Measurements from ENCODE around the gene DNASE2B. TPM values are rescaled to one million over a fixed set of nuclear protein-coding genes. Genes with fewer than 3 reads are reported as not detected.

Gene DNASE2B
- total and polyA plus RNA-seq, 7 experiments from 2014 or later: not detected

DNA sequence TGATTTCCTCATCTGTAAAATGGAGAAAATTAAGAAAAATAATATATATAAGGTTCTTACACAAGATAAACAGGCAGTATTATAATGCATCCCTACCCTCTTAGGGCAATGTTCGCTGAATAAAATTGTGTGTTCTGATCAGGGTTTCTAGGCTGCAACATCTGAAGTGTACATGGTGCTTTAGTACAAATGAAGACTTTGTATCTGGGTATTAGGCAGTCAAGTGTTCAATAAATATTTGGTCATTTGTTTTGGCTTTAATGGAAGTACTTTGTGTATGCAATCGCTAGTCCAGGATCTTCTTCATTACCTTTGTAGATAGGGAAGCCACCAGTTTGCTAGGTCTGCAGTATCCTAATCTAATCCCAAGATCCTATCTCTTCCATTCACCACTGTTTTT lies 28.1 kb downstream of the DNASE2B start:
- DNase-seq: no peak
- H3K27ac ChIP-seq (ENCODE audit: low read depth, low read length): no peak overlapping the region
- no peaks in the 10 kb centered on the region for H3K4me1 ChIP-seq (ENCODE audit: control insufficient read depth in 2 of 2, insufficient read depth in 2 of 2, low read length in 2 of 2)
- no peaks in the 10 kb centered on the region for H3K27me3 ChIP-seq (ENCODE audit: control insufficient read depth in 2 of 2, insufficient read depth in 2 of 2, low read length in 2 of 2)
- H3K36me3 ChIP-seq (ENCODE audit: control insufficient read depth in 2 of 3, insufficient read depth in 3 of 3, low read length in 3 of 3): no peaks in the 10 kb centered on the region
- ChIA-PET CTCF (no interaction called here), POLR2A (no interaction called here)
- Mint-ChIP-seq H3K9me3 (peaks cover 0 to 15% (median 5%) of the 10 kb centered on the region in 11 donors), H3K27ac (no peak overlapping the region), H3K4me1 (peaks cover 0 to 2% (median 0%) of the 10 kb centered on the region in 7 donors), H3K36me3 (peaks cover 4 to 6% (median 4%) of the 10 kb centered on the region in 5 donors), H3K27me3 (peaks cover 0 to 4% (median 0%) of the 10 kb centered on the region in 5 donors), H3K4me3 (no peak overlapping the region)
- no peak for ATAC-seq
- peaks cover 0 to 6% (median 0%) of the 10 kb centered on the region in 3 experiments for H3K9me3 ChIP-seq (ENCODE audit: control insufficient read depth in 2 of 3, low read length in 3 of 3)
- no peak overlapping the region for H3K4me3 ChIP-seq (ENCODE audit: low read length)
- intact Hi-C loops (cut with micrococcal nuclease): no loop called here

DNA sequence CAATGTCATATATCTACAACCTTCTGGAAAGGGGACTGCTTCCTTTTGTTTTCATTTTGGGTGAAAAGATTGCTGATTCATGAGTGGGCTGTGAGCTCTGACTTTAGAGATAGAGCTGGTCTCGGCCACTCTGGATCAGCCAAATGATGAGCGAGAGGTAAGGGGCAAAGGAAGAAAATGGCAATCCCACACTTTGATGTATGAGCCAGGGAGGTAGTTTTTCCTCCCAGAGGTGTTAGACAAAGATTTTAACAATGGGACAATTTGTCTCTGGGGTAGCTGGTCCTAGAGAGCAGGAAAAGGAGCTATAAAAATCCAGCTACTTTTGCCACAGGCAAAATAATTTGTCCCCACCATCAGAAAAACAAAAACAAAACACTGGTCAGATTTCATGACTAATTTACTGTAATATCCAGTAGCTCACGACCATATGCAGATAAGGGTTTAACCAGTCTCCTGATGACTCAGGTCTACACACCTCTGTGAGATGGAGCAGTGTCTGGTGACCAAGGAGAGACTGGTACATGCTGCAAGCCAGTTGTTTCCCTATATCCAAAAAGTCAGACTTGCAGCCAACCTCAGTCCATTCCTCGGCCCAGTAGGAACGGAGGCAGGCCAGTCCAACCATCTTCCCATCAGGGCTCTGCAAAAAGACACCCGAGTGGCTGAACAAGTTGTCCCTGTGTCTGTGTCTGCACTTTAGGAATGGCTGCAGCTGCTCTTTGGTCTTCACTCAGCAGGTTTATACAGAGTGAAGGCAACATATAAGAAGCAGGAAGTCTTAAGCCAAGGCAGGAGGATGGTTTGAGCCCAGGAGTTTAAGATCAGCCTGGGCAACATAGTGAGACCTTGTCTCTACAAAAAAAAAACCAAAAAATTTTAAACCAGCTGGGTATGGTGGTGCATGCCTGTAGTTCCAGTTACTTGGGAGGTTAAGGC lies 29.2 kb downstream of the DNASE2B start:
- peaks cover 0 to 4% (median 0%) of the 10 kb centered on the region in 5 donors for H3K27me3 Mint-ChIP-seq
- peaks cover 0 to 6% (median 0%) of the 10 kb centered on the region in 3 experiments for H3K9me3 ChIP-seq (ENCODE audit: control insufficient read depth in 2 of 3, low read length in 3 of 3)
- H3K4me3 ChIP-seq (ENCODE audit: low read length): no peak overlapping the region
- ChIA-PET CTCF (interaction anchor here (0.7 kb wide), 3 partner anchors 182 to 288 kb away, joined by 3 to 5 read pairs (median 3); partner anchors contain the start of gene PRKACB), POLR2A (no interaction called here)
- no peaks in the 10 kb centered on the region for H3K4me1 ChIP-seq (ENCODE audit: control insufficient read depth in 2 of 2, insufficient read depth in 2 of 2, low read length in 2 of 2)
- H3K36me3 Mint-ChIP-seq: peaks cover 4 to 6% (median 4%) of the 10 kb centered on the region in 5 donors
- H3K36me3 ChIP-seq (ENCODE audit: control insufficient read depth in 2 of 3, insufficient read depth in 3 of 3, low read length in 3 of 3): no peaks in the 10 kb centered on the region
- DNase-seq (no peak), ATAC-seq (no peak)
- H3K27ac Mint-ChIP-seq: no peak overlapping the region
- peaks cover 0 to 15% (median 5%) of the 10 kb centered on the region in 11 donors for H3K9me3 Mint-ChIP-seq
- H3K4me1 Mint-ChIP-seq: peaks cover 0 to 2% (median 0%) of the 10 kb centered on the region in 7 donors
- H3K27ac ChIP-seq (ENCODE audit: low read depth, low read length): no peak overlapping the region
- no peak overlapping the region for H3K4me3 Mint-ChIP-seq
- intact Hi-C loops (cut with micrococcal nuclease): no loop called here
- H3K27me3 ChIP-seq (ENCODE audit: control insufficient read depth in 2 of 2, insufficient read depth in 2 of 2, low read length in 2 of 2): no peaks in the 10 kb centered on the region

DNA sequence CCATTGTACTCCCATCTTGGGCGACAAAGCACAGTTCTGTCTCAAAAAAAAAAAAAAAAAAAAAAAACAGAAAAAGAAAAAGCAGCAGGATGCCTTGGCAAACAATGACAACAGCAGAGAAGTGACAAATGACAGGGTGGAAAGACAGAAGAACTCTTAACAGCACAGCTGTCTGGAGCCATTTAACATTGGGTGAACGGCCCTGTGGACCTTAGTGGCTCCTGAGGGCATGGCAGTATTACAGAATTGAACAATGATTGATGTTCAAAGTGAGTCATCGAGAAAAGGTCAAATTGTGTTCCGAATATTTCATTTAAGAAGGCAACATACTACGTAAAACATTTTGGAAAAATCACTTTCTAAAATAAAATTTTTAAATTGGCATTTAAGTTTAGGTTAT lies 30.0 kb downstream of the DNASE2B start:
- intact Hi-C loops (cut with micrococcal nuclease): no loop called here
- POLR2A ChIA-PET: no interaction called here

DNA sequence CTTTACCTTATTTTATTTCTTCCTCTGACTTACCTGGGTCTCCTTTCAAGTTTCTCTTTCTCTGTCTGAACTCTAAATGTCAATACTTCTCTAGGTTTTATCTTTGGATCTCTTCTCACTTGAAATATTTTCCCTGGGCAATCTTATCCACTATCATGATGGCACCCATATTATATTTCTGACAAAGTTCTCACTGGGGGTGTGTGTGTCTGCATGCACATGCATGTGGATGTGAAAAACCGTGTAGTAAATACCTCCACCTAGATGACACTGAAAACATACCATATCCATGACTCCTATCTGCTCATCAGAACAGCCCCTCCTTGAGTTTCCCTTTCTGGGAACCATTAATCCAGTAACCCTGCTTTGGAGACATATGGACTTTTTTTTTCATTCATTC lies 30.9 kb downstream of the DNASE2B start:
- no peak for ATAC-seq
- Mint-ChIP-seq H3K36me3 (peaks cover 4 to 6% (median 4%) of the 10 kb centered on the region in 5 donors), H3K27ac (no peak overlapping the region), H3K4me3 (no peak overlapping the region), H3K4me1 (peaks cover 0 to 11% (median 9%) of the 10 kb centered on the region in 7 donors), H3K27me3 (no peaks in the 10 kb centered on the region), H3K9me3 (peaks cover 0 to 15% (median 5%) of the 10 kb centered on the region in 11 donors)
- DNase-seq: no peak
- intact Hi-C loops (cut with micrococcal nuclease): no loop called here
- ChIA-PET CTCF (interaction anchor here (12.0 kb wide), 1 partner anchor 286 kb away, joined by 167 read pairs; the partner anchor contains the start of gene PRKACB), POLR2A (no interaction called here)
- H3K4me3 ChIP-seq (ENCODE audit: low read length): no peak overlapping the region
- H3K36me3 ChIP-seq (ENCODE audit: control insufficient read depth in 2 of 3, insufficient read depth in 3 of 3, low read length in 3 of 3): no peaks in the 10 kb centered on the region
- peaks cover 0 to 6% (median 0%) of the 10 kb centered on the region in 3 experiments for H3K9me3 ChIP-seq (ENCODE audit: control insufficient read depth in 2 of 3, low read length in 3 of 3)
- no peaks in the 10 kb centered on the region for H3K27me3 ChIP-seq (ENCODE audit: control insufficient read depth in 2 of 2, insufficient read depth in 2 of 2, low read length in 2 of 2)
- no peak overlapping the region for H3K27ac ChIP-seq (ENCODE audit: low read depth, low read length)
- peaks cover 7 to 9% of the 10 kb centered on the region in 2 donors for H3K4me1 ChIP-seq (ENCODE audit: control insufficient read depth in 2 of 2, insufficient read depth in 2 of 2, low read length in 2 of 2)

More for the DNA sequence above, 30.0 kb downstream of the DNASE2B start:
- Histone ChIP-seq H3K27me3 (ENCODE audit: control insufficient read depth in 2 of 2, insufficient read depth in 2 of 2, low read length in 2 of 2) (no peaks in the 10 kb centered on the region), H3K27ac (ENCODE audit: low read depth, low read length) (no peak overlapping the region), H3K9me3 (ENCODE audit: control insufficient read depth in 2 of 3, low read length in 3 of 3) (peaks cover 0 to 6% (median 0%) of the 10 kb centered on the region in 3 experiments), H3K4me1 (ENCODE audit: control insufficient read depth in 2 of 2, insufficient read depth in 2 of 2, low read length in 2 of 2) (peaks cover under 1 to 2% of the 10 kb centered on the region in 2 donors), H3K36me3 (ENCODE audit: control insufficient read depth in 2 of 3, insufficient read depth in 3 of 3, low read length in 3 of 3) (no peaks in the 10 kb centered on the region), H3K4me3 (ENCODE audit: low read length) (no peak overlapping the region)
- ATAC-seq (no peak), DNase-seq (no peak)
- Mint-ChIP-seq H3K36me3 (peaks cover 4 to 6% (median 4%) of the 10 kb centered on the region in 5 donors), H3K9me3 (peaks cover 0 to 15% (median 5%) of the 10 kb centered on the region in 11 donors), H3K27me3 (peaks cover 0 to 3% (median 0%) of the 10 kb centered on the region in 5 donors), H3K4me3 (no peak overlapping the region), H3K4me1 (peaks cover 0 to 3% (median 2%) of the 10 kb centered on the region in 7 donors), H3K27ac (no peak overlapping the region)
- CTCF ChIA-PET: no interaction called here

DNA sequence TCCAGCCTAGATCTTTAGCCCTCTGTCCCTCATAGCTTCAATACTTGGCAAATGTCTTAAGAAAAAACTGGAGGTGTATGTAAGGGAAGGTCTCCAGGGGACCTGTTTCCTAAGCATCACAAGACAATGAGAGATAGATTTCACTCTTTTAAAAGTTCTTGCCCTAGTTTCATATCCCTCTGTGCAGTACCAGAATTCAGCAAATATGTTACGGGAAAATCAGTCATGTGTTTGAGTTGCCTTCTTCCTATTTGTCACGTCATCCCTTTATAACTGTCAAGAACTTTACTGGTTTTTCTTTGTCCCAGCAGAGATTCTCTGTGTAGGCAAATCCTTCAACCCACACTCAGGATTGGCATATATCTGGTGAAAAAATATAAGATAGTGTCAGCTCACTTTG lies 32.3 kb downstream of the DNASE2B start:
- Mint-ChIP-seq H3K4me3 (no peak overlapping the region), H3K27ac (peak overlapping the region in 1 of 9 donors; percentile 14), H3K9me3 (peaks cover 0 to 15% (median 5%) of the 10 kb centered on the region in 11 donors), H3K4me1 (peaks cover 0 to 11% (median 9%) of the 10 kb centered on the region in 7 donors), H3K36me3 (peaks cover 4 to 6% (median 4%) of the 10 kb centered on the region in 5 donors), H3K27me3 (no peaks in the 10 kb centered on the region)
- Histone ChIP-seq H3K4me3 (ENCODE audit: low read length) (no peak overlapping the region), H3K36me3 (ENCODE audit: control insufficient read depth in 2 of 3, insufficient read depth in 3 of 3, low read length in 3 of 3) (no peaks in the 10 kb centered on the region), H3K27me3 (ENCODE audit: control insufficient read depth in 2 of 2, insufficient read depth in 2 of 2, low read length in 2 of 2) (no peaks in the 10 kb centered on the region), H3K9me3 (ENCODE audit: control insufficient read depth in 2 of 3, low read length in 3 of 3) (peaks cover 0 to 6% (median 0%) of the 10 kb centered on the region in 3 experiments), H3K4me1 (ENCODE audit: control insufficient read depth in 2 of 2, insufficient read depth in 2 of 2, low read length in 2 of 2) (peaks cover 16 to 19% of the 10 kb centered on the region in 2 donors), H3K27ac (ENCODE audit: low read depth, low read length) (no peak overlapping the region)
- intact Hi-C loops (cut with micrococcal nuclease): loop anchor here (5.0 to 10.0 kb wide), 5 partner anchors 424 to 1964 kb away; partner anchors contain the start of genes BCL10 (in 1 of the 2), C1orf52 (in 1 of the 2) and ODF2L (in 1 of the 2)
- ChIA-PET CTCF (interaction anchor here (0.6 to 12.0 kb wide), 2 partner anchors 11 to 288 kb away, joined by 4 to 167 read pairs; partner anchors contain the start of gene PRKACB), POLR2A (interaction anchor here (1.0 kb wide), 1 partner anchor 287 kb away, joined by 4 read pairs; the partner anchor contains the start of gene PRKACB)
- ATAC-seq (no peak), DNase-seq (no peak)
